GM10266 (cell line): ENCODE measurements around the gene NETO2.

Experiments
- DNase-seq: peaks from one replicate; pipeline ENCODE4 v3.0.0; 2012; ENCODE audit errors: extremely low spot score
- CTCF ChIP-seq: IDR thresholded peaks from 2 replicates; pipeline ENCODE4 v1.5.1; 2012; ENCODE audit warnings: mild to moderate bottlenecking, low read depth; ENCODE audit not compliant: control insufficient read depth, insufficient read depth; ENCODE audit errors: missing control alignments

NETO2 gene

GRCh38 chr16:47055136-47055885 lies 88.4 kb downstream of the NETO2 start:
- no peak for TF ChIP-seq CTCF
- DNase-seq: no peak

GRCh38 chr16:47054306-47054705 lies 89.4 kb downstream of the NETO2 start:
- no peak for TF ChIP-seq CTCF
- DNase-seq: no peak

- TF ChIP-seq CTCF: no peak
- DNase-seq: no peak
Observed at GRCh38 chr16:47053895-47054294, 89.8 kb downstream of the NETO2 start.

- no peak for DNase-seq
- TF ChIP-seq CTCF: no peak
Observed at GRCh38 chr16:47052666-47053640, 90.8 kb downstream of the NETO2 start.

- TF ChIP-seq CTCF: no peak
- DNase-seq: no peak
Observed at GRCh38 chr16:47051031-47051430, 92.7 kb downstream of the NETO2 start.

GRCh38 chr16:47049901-47050583 lies 93.7 kb downstream of the NETO2 start:
- no peak for DNase-seq
- TF ChIP-seq CTCF: peak; percentile 21
